K562 (cell line): ENCODE measurements around the gene KRT8. TPM values are rescaled to one million over a fixed set of nuclear protein-coding genes. Genes with fewer than 3 reads are reported as not detected.

Source experiments
- BMI1 ChIP-seq: fragments of 150-350 bp; IDR thresholded peaks from 2 replicates; pipeline ENCODE4 v1.6.1; 2014; ENCODE audit warnings: low read length
- ETV1 ChIP-seq: fragments of 450-650 bp; conservative IDR thresholded peaks from 2 replicates; pipeline ENCODE4 v1.6.1; 2016; ENCODE audit warnings: missing genetic modification characterization, control low read depth, low read depth, missing compliant biosample characterization
- GTF3C2 ChIP-seq: IDR thresholded peaks from 3 replicates; pipeline ENCODE4 v1.6.1; 2011; ENCODE audit warnings: borderline replicate concordance, mild to moderate bottlenecking, moderate library complexity; ENCODE audit not compliant: insufficient read length; ENCODE audit errors: extremely low read depth
- NELFE ChIP-seq: IDR thresholded peaks from 2 replicates; pipeline ENCODE4 v1.6.1; 2011; ENCODE audit warnings: mild to moderate bottlenecking; ENCODE audit not compliant: insufficient read depth, insufficient read length
- PML ChIP-seq: IDR thresholded peaks from 2 replicates; pipeline ENCODE4 v1.6.1; 2012; ENCODE audit warnings: low read length, inconsistent platforms
- RBM14 ChIP-seq: fragments of 200-400 bp; formaldehyde crosslinking; IDR thresholded peaks from 2 replicates; pipeline ENCODE4 v1.6.1; 2018; ENCODE audit warnings: low read depth, mild to moderate bottlenecking, low read length, moderate library complexity, borderline replicate concordance; ENCODE audit not compliant: insufficient read depth
- SMARCA4 ChIP-seq: fragments of 450-650 bp; IDR thresholded peaks from 2 replicates; pipeline ENCODE4 v1.6.1; 2016
- SREBF2 ChIP-seq: sonication (generic); formaldehyde crosslinking; IDR thresholded peaks from 2 replicates; pipeline ENCODE4 v1.4.0; 2020; ENCODE audit warnings: mild to moderate bottlenecking, missing genetic modification reagents
- ZC3H4 ChIP-seq: sonication (generic); formaldehyde crosslinking; IDR thresholded peaks from 2 replicates; pipeline ENCODE4 v1.9.0; 2021; ENCODE audit warnings: missing genetic modification reagents, borderline replicate concordance
- ZFP30 ChIP-seq: fragments of 250-450 bp; sonication (Bioruptor Pico); IDR thresholded peaks from 2 replicates; pipeline ENCODE4 v1.8.0; 2022; ENCODE audit warnings: moderate library complexity, mild to moderate bottlenecking, inconsistent platforms, borderline replicate concordance
- ZNF134 ChIP-seq: fragments of 250-450 bp; sonication (Bioruptor Pico); conservative IDR thresholded peaks from 2 replicates; pipeline ENCODE4 v1.4.0; 2020
- ZNF174 ChIP-seq: fragments of 250-450 bp; sonication (Bioruptor Pico); IDR thresholded peaks from 2 replicates; pipeline ENCODE4 v1.4.0; 2020; ENCODE audit warnings: mild to moderate bottlenecking
- polyA plus RNA-seq, 8 experiments: library from polyadenylated mRNA; depleted of rRNA in 4 of 8; stranded (reverse) in 5 of 8; unstranded in 3 of 8; fragments of >200 nt; fragmentation: Nextera tagmentation in 2 of 8; fragmentation: Illumina TruSeq in 1 of 8; extraction: Ambion mirVana in 2 of 8; extraction: Trizol in 1 of 8; gene quantifications; 2 replicates each; pipeline versions ENCODE4 v1.2.1 to v1.2.3, GENCODE V29; 2011 to 2014; ENCODE audit warnings: inconsistent platforms in 1 of 8, missing spikeins in 1 of 8
- total RNA-seq, 7 experiments: library from RNA; depleted of rRNA in 6 of 7; stranded (reverse); fragments of >200 nt in 6 of 7; fragmentation: Illumina TruSeq in 2 of 7; extraction: Trizol in 2 of 7; gene quantifications; 2 replicates each; pipeline versions ENCODE4 v1.2.1 to v1.2.3, GENCODE V29; 2011 to 2021; ENCODE audit warnings: low replicate concordance in 1 of 7
- TF ChIP-seq, protein P1 (sequence below), 2 experiments: fragments of 450-650 bp; IDR thresholded peaks; 2 replicates each; pipeline ENCODE4 v1.6.1; 2016; ENCODE audit warnings: mild to moderate bottlenecking in 2 of 2, borderline replicate concordance in 1 of 2, low read depth in 1 of 2, moderate library complexity in 1 of 2
- TF ChIP-seq, protein P2 (sequence below): IDR thresholded peaks from 2 replicates; pipeline ENCODE4 v1.6.1; 2011; ENCODE audit warnings: borderline replicate concordance, low read depth, mild to moderate bottlenecking, moderate library complexity, low read length; ENCODE audit not compliant: insufficient read depth, poor library complexity, severe bottlenecking

Gene KRT8
- total and polyA plus RNA-seq, 9 of the 15 experiments (the other 6 are each of a cell fraction or from before 2014, with no cell fraction given) = 41.5 to 661 (median 260) TPM

- TF ChIP-seq NELFE (no peak), ETV1 (tag) (no peak), ZC3H4 (0 out of 2 replicates have a peak, but pooled peaks have one; percentile 67), RBM14 (no peak), ZNF174 (CRISPR knock-in tag) (no peak), BMI1 (no peak), SREBF2 (CRISPR knock-in tag) (no peak), SMARCA4 (no peak), ZFP30 (CRISPR knock-in tag) (no peak), GTF3C2 (no peak), PML (no peak), ZNF134 (CRISPR knock-in tag) (no peak)
- TF ChIP-seq, protein P1, sequence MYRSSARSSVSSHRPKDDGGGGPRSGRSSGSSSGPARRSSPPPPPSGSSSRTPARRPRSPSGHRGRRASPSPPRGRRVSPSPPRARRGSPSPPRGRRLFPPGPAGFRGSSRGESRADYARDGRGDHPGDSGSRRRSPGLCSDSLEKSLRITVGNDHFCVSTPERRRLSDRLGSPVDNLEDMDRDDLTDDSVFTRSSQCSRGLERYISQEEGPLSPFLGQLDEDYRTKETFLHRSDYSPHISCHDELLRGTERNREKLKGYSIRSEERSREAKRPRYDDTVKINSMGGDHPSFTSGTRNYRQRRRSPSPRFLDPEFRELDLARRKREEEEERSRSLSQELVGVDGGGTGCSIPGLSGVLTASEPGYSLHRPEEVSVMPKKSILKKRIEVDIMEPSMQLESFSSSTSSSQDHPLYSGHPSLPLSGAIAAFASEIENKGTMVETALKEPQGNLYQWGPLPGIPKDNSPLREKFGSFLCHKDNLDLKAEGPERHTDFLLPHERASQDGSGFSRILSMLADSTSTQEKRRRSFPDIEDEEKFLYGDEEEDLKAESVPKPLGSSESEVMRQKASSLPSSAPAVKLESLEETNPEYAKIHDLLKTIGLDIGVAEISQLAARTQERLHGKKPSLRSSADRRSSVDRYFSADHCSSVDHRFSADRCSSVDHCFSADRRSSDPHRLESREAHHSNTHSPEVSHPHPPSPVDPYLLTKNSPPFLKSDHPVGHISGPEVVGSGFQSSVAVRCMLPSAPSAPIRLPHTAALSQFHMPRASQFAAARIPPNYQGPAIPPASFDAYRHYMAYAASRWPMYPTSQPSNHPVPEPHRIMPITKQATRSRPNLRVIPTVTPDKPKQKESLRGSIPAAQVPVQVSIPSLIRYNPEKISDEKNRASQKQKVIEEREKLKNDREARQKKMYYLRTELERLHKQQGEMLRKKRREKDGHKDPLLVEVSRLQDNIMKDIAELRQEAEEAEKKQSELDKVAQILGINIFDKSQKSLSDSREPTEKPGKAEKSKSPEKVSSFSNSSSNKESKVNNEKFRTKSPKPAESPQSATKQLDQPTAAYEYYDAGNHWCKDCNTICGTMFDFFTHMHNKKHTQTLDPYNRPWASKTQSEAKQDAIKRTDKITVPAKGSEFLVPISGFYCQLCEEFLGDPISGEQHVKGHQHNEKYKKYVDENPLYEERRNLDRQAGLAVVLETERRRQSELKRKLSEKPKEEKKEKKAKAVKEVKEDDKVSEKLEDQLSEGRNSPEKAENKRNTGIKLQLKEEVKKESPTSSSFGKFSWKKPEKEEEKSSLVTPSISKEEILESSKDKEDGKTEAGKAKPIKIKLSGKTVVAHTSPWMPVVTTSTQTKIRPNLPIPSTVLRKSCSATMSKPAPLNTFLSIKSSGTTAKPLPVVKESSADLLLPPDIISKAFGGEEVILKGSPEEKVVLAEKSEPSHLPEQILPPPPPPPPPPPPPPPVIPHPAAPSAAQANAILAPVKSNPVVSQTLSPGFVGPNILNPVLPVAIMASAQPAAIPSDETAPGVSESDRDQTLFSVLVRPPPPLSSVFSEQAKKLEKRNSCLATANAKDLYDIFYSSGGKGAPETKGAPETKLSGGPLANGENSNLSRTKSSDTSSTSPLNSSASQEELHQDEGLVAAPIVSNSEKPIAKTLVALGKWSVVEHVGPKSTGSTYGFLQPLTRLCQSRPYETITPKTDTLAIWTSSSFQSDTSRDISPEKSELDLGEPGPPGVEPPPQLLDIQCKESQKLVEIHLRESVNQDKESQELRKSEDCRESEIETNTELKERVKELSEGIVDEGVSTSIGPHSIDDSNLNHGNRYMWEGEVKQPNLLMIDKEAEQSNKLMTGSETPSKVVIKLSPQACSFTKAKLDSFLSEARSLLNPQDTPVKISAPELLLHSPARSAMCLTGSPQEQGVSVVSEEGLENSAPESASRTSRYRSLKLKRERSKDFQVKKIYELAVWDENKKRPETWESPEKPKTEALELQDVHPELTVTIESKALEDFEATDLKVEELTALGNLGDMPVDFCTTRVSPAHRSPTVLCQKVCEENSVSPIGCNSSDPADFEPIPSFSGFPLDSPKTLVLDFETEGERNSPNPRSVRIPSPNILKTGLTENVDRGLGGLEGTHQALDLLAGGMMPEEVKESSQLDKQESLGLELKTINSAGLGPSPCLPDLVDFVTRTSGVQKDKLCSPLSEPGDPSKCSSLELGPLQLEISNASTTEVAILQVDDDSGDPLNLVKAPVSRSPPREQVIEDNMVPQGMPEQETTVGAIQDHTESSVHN (IDR thresholded peaks at IDR 0.05; ENCODE audit: borderline replicate concordance in 1 of 2, low read depth in 1 of 2) = no peak
- TF ChIP-seq, protein P2, sequence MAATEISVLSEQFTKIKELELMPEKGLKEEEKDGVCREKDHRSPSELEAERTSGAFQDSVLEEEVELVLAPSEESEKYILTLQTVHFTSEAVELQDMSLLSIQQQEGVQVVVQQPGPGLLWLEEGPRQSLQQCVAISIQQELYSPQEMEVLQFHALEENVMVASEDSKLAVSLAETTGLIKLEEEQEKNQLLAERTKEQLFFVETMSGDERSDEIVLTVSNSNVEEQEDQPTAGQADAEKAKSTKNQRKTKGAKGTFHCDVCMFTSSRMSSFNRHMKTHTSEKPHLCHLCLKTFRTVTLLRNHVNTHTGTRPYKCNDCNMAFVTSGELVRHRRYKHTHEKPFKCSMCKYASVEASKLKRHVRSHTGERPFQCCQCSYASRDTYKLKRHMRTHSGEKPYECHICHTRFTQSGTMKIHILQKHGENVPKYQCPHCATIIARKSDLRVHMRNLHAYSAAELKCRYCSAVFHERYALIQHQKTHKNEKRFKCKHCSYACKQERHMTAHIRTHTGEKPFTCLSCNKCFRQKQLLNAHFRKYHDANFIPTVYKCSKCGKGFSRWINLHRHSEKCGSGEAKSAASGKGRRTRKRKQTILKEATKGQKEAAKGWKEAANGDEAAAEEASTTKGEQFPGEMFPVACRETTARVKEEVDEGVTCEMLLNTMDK = no peak
Measured at GRCh38 chr12:52903285-52903854, 1.5 kb downstream of the KRT8 start (continued).
